Pancreas (tissue), 10 donors: Measurements from ENCODE around the gene USP5. TPM values are rescaled to one million over a fixed set of nuclear protein-coding genes. Genes with fewer than 3 reads are reported as not detected.
A peak's percentile ranks its signal among the peaks of the same experiment; 100 is the strongest.

Experiments
- ATAC-seq, 4 donors: fragments of 200-7000 bp; cut with Tn5 transposase; one replicate each; pipeline versions ENCODE4 v1.8.0 to v1.9.1; 2020; ENCODE audit warnings: mild to moderate bottlenecking in 4 of 4, moderate library complexity in 4 of 4
- DNase-seq, 6 donors: peaks; one replicate each; pipeline ENCODE4 v3.0.0-alpha.2; 2020
- FAIRE-seq: peaks from 2 replicates; lab custom pipeline; 2012; peaks lifted over from hg19 to GRCh38; lab: Jason Lieb, UNC
- H3K27ac ChIP-seq, 4 donors: fragments of 200-600 bp; sonication (generic); 1 replicate in 3 of 4; 2 replicates in 1 of 4; pipeline versions ENCODE4 v1.5.0 to v1.8.0; 2020
- H3K27me3 ChIP-seq, 4 donors: fragments of 200-600 bp; one replicate each; pipeline ENCODE4 v1.8.0; 2021
- H3K36me3 ChIP-seq, 3 donors: fragments of 200-600 bp; sonication (generic) in 1 of 3; one replicate each; pipeline versions ENCODE4 v1.5.0 to v1.8.0; 2020 to 2021
- H3K4me1 ChIP-seq, 3 donors: fragments of 200-600 bp; one replicate each; pipeline ENCODE4 v1.8.0; 2021
- H3K4me3 ChIP-seq, 4 donors: fragments of 200-600 bp; sonication (generic) in 2 of 4; one replicate each; pipeline versions ENCODE4 v1.5.0 to v1.8.0; 2020 to 2021
- H3K9me3 ChIP-seq, 4 donors: fragments of 200-600 bp; one replicate each; pipeline ENCODE4 v1.8.0; 2021
- CTCF ChIP-seq, 4 donors: fragments of 200-600 bp; sonication (generic) in 3 of 4; IDR thresholded peaks; one replicate each; pipeline versions ENCODE4 v1.5.0 to v1.8.0; 2021; ENCODE audit warnings: antibody characterized with exemption in 4 of 4
- WGBS, 2 donors: extraction: QIAGEN DNeasy Blood & Tissue Kit; methylation state at CpG; one replicate each; pipeline ENCODE4 v1.1.7; 2013; 5-methylcytosine and 5-hydroxymethylcytosine counted together
- intact Hi-C, 3 donors: fragments of 100-400 bp; cut with DNase I; formaldehyde crosslinking; loops; one replicate each; pipeline versions ENCODE4 v1.11.1 to v1.14.2; 2022
- polyA plus RNA-seq, 2 donors: library from polyadenylated mRNA; stranded (reverse); fragments of 200-250 nt; gene quantifications; one replicate each; pipeline ENCODE4 v1.2.3, GENCODE V29; 2013
- total RNA-seq, 6 donors: library from RNA; stranded (reverse); fragmentation: NEBNext Ultra II Directional in 4 of 6; extraction: Animal tissue kit (Norgen Biotek cat#: 25700) in 4 of 6; gene quantifications; one replicate each; pipeline versions ENCODE4 v1.2.1 to v1.2.4, GENCODE V29; 2021 to 2023
- donor health status: healthy with polysubstance abuse.
- donor health status: DM: no; HTN: no; CAD: no; lungs with moderate emphysema.
- donor health status: DM: no; HTN: no; CAD: no.
- donor health status: control.
- donor health status: control.
- donor health status: Bipolar disorder and iron deficiency.
- donor health status: DM: yes; HTN: yes; CAD: no.
- donor health status: DM: no; HTN: no; CAD: no.
- donor health status: DM: no; HTN: no; CAD: no.
- donor health status: DM: yes; HTN: yes; CAD: no.

The USP5 gene
- total and polyA plus RNA-seq, 8 donors, result 17.8 to 38.4 (median 25.3) TPM

- Histone ChIP-seq H3K27ac (no peak overlapping the region), H3K9me3 (no peaks in the 10 kb centered on the region), H3K4me3 (peak overlapping the region in 1 of 4 donors; percentile 36), H3K27me3 (peaks cover 0 to 3% (median 0%) of the 10 kb centered on the region in 4 donors), H3K4me1 (peaks cover 0 to 4% (median 0%) of the 10 kb centered on the region in 3 donors), H3K36me3 (no peaks in the 10 kb centered on the region)
- FAIRE-seq, result no peak
- no peak for DNase-seq
- TF ChIP-seq CTCF (IDR thresholded peaks at IDR 0.05), result no peak
- ATAC-seq, result no peak
- WGBS, 2 donors, result 44 to 55% methylated on average over 7 of the region's 7 CpGs
- intact Hi-C loops, result loop anchor here in 1 of 3 donors (10.0 kb wide), 1 partner anchor 88 kb away; no protein-coding TSS in a partner anchor
These were observed 29.4 kb upstream of the USP5 start for GRCh38 chr12:6822426-6823135.

DNA sequence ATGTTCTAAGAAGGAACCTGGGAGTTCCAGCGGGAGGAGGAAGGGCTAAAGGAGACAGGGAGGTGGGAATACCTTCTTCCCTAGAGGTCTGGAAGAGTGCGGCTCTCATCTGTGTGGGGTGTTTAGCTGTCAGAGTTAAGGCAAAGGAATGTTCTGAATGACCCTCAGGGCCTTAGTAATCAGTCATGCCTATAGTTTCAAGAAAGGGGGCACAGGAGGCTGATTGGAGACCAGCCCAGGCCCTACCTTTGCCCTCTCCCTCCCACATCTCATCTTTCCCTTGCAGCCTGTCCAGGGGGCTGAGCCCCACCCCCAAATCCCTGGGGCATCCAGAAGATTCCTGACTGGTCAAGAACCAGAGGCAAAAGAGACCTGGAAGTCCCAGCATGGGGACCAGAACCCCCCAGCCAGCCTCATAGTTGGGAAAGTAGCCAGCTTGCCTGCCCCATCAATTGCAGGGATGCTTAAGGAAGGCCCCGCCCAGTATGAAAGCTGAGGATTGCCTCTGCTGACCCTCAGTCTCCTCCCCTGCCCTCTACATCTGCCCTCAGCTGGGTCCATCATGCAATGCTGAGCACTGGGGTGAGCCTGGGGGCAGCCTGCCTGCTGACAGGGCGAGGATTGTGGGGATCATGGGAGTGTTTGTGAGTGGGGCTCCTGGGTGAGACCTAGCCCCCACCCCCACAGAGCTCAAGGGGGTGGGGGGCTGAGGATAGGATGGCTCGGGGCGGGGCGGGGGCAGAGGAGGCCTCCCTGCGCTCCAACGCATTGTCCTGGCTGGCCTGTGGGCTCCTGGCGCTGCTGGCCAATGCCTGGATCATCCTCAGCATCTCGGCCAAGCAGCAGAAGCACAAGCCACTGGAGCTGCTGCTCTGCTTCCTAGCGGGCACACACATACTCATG is 28.5 kb upstream of the USP5 start:
- Histone ChIP-seq H3K27me3 (peaks cover 0 to 3% (median 0%) of the 10 kb centered on the region in 4 donors), H3K27ac (no peak overlapping the region), H3K4me3 (no peak overlapping the region), H3K9me3 (no peaks in the 10 kb centered on the region), H3K4me1 (peaks cover 0 to 4% (median 0%) of the 10 kb centered on the region in 3 donors), H3K36me3 (no peaks in the 10 kb centered on the region)
- no peak for TF ChIP-seq CTCF (IDR thresholded peaks at IDR 0.05)
- FAIRE-seq (no peak), DNase-seq (peak in 1 of 6 donors; percentile 30), ATAC-seq (no peak)
- intact Hi-C loops, result loop anchor here in 1 of 3 donors (10.0 kb wide), 1 partner anchor 89 kb away; no protein-coding TSS in a partner anchor
- WGBS, 2 donors, result 52 to 54% methylated on average over 10 to 12 of the region's 12 CpGs

- intact Hi-C loops, result loop anchor here in 1 of 3 donors (10.0 kb wide), 1 partner anchor 89 kb away; no protein-coding TSS in a partner anchor
- Histone ChIP-seq H3K27ac (no peak overlapping the region), H3K4me3 (no peak overlapping the region), H3K36me3 (no peaks in the 10 kb centered on the region), H3K9me3 (no peaks in the 10 kb centered on the region), H3K27me3 (peaks cover 0 to 3% (median 0%) of the 10 kb centered on the region in 4 donors), H3K4me1 (peaks cover 0 to 4% (median 0%) of the 10 kb centered on the region in 3 donors)
- peak in 1 of 6 donors; percentile 57 for DNase-seq
- no peak for TF ChIP-seq CTCF (IDR thresholded peaks at IDR 0.05)
- 59 to 67% methylated on average over 35 to 37 of the region's 37 CpGs for WGBS, 2 donors
- no peak for FAIRE-seq
- no peak for ATAC-seq
These were observed 27.7 kb upstream of the USP5 start for GRCh38 chr12:6824085-6824775.

GRCh38 chr12:6824901-6825381 is 27.0 kb upstream of the USP5 start:
- TF ChIP-seq CTCF (IDR thresholded peaks at IDR 0.05), result no peak
- H3K27ac ChIP-seq, result no peak overlapping the region
- ATAC-seq, result no peak
- peak in 1 of 6 donors; percentile 35 for DNase-seq
- H3K4me3 ChIP-seq, result no peak overlapping the region
- H3K4me1 ChIP-seq, result peaks cover 0 to 4% (median 0%) of the 10 kb centered on the region in 3 donors
- no peaks in the 10 kb centered on the region for H3K9me3 ChIP-seq
- WGBS, 2 donors, result 19 to 23% methylated on average over 11 to 12 of the region's 12 CpGs
- intact Hi-C loops, result loop anchor here in 1 of 3 donors (10.0 kb wide), 1 partner anchor 90 kb away; no protein-coding TSS in a partner anchor
- peaks cover 0 to 3% (median 0%) of the 10 kb centered on the region in 4 donors for H3K27me3 ChIP-seq
- no peaks in the 10 kb centered on the region for H3K36me3 ChIP-seq
- FAIRE-seq, result no peak
